DMS53 (cell line): ENCODE measurements around the gene CPAMD8.

Experiments
- DNase-seq: peaks from one replicate; lab custom pipeline; 2025; lab: John Stamatoyannopoulos, UW

CPAMD8 gene

GRCh38 chr19:17026706-17027534 lies at the start of gene CPAMD8:
TSS of gene CPAMD8 (minus strand) at chr19:17026810. CDS start at chr19:17026642, 168 bp downstream.
- no peak for DNase-seq

- DNase-seq = peak; percentile 44
These were observed 49.4 kb upstream of the CPAMD8 start for GRCh38 chr19:17075864-17076542.

- DNase-seq = peak; percentile 99
These were observed 48.6 kb upstream of the CPAMD8 start, which contains the start of the genes HAUS8 and MYO9B for GRCh38 chr19:17075035-17075863. TSS of gene HAUS8 (minus strand) at chr19:17075452. CDS start at chr19:17075422, 30 bp downstream. TSS of gene MYO9B (plus strand) at chr19:17075777. CDS start at chr19:17101718, 25,941 bp downstream.

- DNase-seq = no peak
These were observed 48.0 kb upstream of the CPAMD8 start for GRCh38 chr19:17074634-17075034.

- DNase-seq = peak; percentile 69
These were observed 47.4 kb upstream of the CPAMD8 start for GRCh38 chr19:17073869-17074633.

GRCh38 chr19:17070912-17071311 lies 44.3 kb upstream of the CPAMD8 start:
- DNase-seq = no peak

- DNase-seq = no peak
These were observed 43.8 kb upstream of the CPAMD8 start for GRCh38 chr19:17070421-17070820.

- no peak for DNase-seq
These were observed 42.6 kb upstream of the CPAMD8 start for GRCh38 chr19:17069193-17069592.

- DNase-seq = no peak
These were observed 36.8 kb upstream of the CPAMD8 start for GRCh38 chr19:17063428-17063827.

GRCh38 chr19:17061691-17062090 lies 35.1 kb upstream of the CPAMD8 start:
- DNase-seq = no peak

- DNase-seq = no peak
These were observed 34.6 kb upstream of the CPAMD8 start for GRCh38 chr19:17061205-17061604.

GRCh38 chr19:17060802-17061201 lies 34.2 kb upstream of the CPAMD8 start:
- DNase-seq = no peak

- DNase-seq = peak; percentile 57
These were observed 31.6 kb upstream of the CPAMD8 start for GRCh38 chr19:17058236-17058635.

GRCh38 chr19:17055636-17056035 lies 29.0 kb upstream of the CPAMD8 start:
- no peak for DNase-seq

GRCh38 chr19:17054746-17055145 lies 28.1 kb upstream of the CPAMD8 start:
- no peak for DNase-seq

- peak; percentile 53 for DNase-seq
These were observed 25.8 kb upstream of the CPAMD8 start for GRCh38 chr19:17052439-17052838.

GRCh38 chr19:17049711-17050280 lies 23.2 kb upstream of the CPAMD8 start:
- DNase-seq = peak; percentile 15

GRCh38 chr19:17048885-17049453 lies 22.4 kb upstream of the CPAMD8 start:
- DNase-seq = no peak

GRCh38 chr19:17045907-17046502 lies 19.4 kb upstream of the CPAMD8 start:
- DNase-seq = no peak

GRCh38 chr19:17043744-17044143 lies 17.1 kb upstream of the CPAMD8 start:
- no peak for DNase-seq
